GM19328 (cell line): ENCODE results near the gene RABL2B.

Experiments used
- ATAC-seq: cut with Tn5 transposase; IDR thresholded peaks from one replicate; pipeline ENCODE4 v1.9.1; 2021; ENCODE audit warnings: mild to moderate bottlenecking, moderate library complexity; ENCODE audit not compliant: unreplicated experiment

The RABL2B gene

GRCh38 chr22:50723991-50724390 is 59.4 kb downstream of the RABL2B start:
- no peak for ATAC-seq

GRCh38 chr22:50722716-50723428 is 60.6 kb downstream of the RABL2B start:
- ATAC-seq, result no peak

- ATAC-seq, result no peak
These were observed 61.3 kb downstream of the RABL2B start for GRCh38 chr22:50722048-50722701.

- ATAC-seq, result no peak
These were observed 62.1 kb downstream of the RABL2B start for GRCh38 chr22:50721257-50721844.

GRCh38 chr22:50720301-50721256 is 62.9 kb downstream of the RABL2B start:
- ATAC-seq, result no peak

- ATAC-seq, result no peak
These were observed 63.6 kb downstream of the RABL2B start for GRCh38 chr22:50719814-50720300.

- ATAC-seq, result no peak
These were observed 65.1 kb downstream of the RABL2B start for GRCh38 chr22:50718352-50718709.

- no peak for ATAC-seq
These were observed 65.6 kb downstream of the RABL2B start for GRCh38 chr22:50717709-50718351.
